Mucosa of descending colon (tissue), 3 donors: Measurements from ENCODE around the gene STK25. TPM values are rescaled to one million over a fixed set of nuclear protein-coding genes. Genes with fewer than 3 reads are reported as not detected.

Source experiments
- ATAC-seq: fragments of 200-7000 bp; cut with Tn5 transposase; one replicate; pipeline ENCODE4 v1.9.1; 2020; ENCODE audit warnings: mild to moderate bottlenecking, moderate library complexity
- DNase-seq, 3 donors: peaks; one replicate each; pipeline ENCODE4 v3.0.0-alpha.2; 2020
- H3K36me3 ChIP-seq: fragments of 200-600 bp; one replicate; pipeline ENCODE4 v1.8.0; 2021; ENCODE audit warnings: low read depth, mild to moderate bottlenecking
- H3K4me1 ChIP-seq: fragments of 200-600 bp; one replicate; pipeline ENCODE4 v1.8.0; 2021; ENCODE audit warnings: low read depth, mild to moderate bottlenecking
- H3K4me3 ChIP-seq: fragments of 200-600 bp; one replicate; pipeline ENCODE4 v1.8.0; 2021; ENCODE audit warnings: mild to moderate bottlenecking
- H3K9me3 ChIP-seq: fragments of 200-600 bp; one replicate; pipeline ENCODE4 v1.8.0; 2021; ENCODE audit warnings: mild to moderate bottlenecking
- CTCF ChIP-seq: fragments of 200-600 bp; IDR thresholded peaks from one replicate; pipeline ENCODE4 v1.8.0; 2022; ENCODE audit warnings: antibody characterized with exemption, mild to moderate bottlenecking
- intact Hi-C, 2 donors: fragments of 100-400 bp; cut with DNase I in 1 of 2; cut with micrococcal nuclease in 1 of 2; formaldehyde crosslinking; loops; one replicate each; pipeline versions ENCODE4 v1.11.0 to v1.11.1; 2022; cut with DNase I, micrococcal nuclease
- total RNA-seq, 3 donors: library from RNA; stranded (reverse); fragmentation: NEBNext Ultra II Directional in 2 of 3; extraction: Animal tissue kit (Norgen Biotek cat#: 25700) in 2 of 3; gene quantifications; one replicate each; pipeline versions ENCODE4 v1.2.1 to v1.2.4, GENCODE V29; 2021 to 2023
- donor health status: DM: no; HTN: no; CAD: no; lungs with moderate emphysema.
- donor health status: DM: no; HTN: no; CAD: no.
- donor health status: DM: no; HTN: yes; CAD: no.

Gene STK25
- total RNA-seq, 3 donors from 2014 or later = 89.8 to 137 (median 129) TPM

- TF ChIP-seq CTCF = no peak
- Histone ChIP-seq H3K4me3 (no peak overlapping the region), H3K4me1 (peaks cover 3% of the 10 kb centered on the region), H3K36me3 (no peaks in the 10 kb centered on the region), H3K9me3 (no peaks in the 10 kb centered on the region)
- DNase-seq (peak in 1 of 3 donors; percentile 30), ATAC-seq (no peak)
- intact Hi-C loops = no loop called here
Measured at GRCh38 chr2:241547781-241548450, 39.5 kb upstream of the STK25 start.

GRCh38 chr2:241546771-241547498, 38.6 kb upstream of the STK25 start:
- no peak overlapping the region for H3K4me3 ChIP-seq
- no peak for TF ChIP-seq CTCF
- ATAC-seq = no peak

GRCh38 chr2:241545523-241546473, 37.4 kb upstream of the STK25 start:
- intact Hi-C loops = no loop called here
- TF ChIP-seq CTCF = no peak
- DNase-seq (peak in 1 of 3 donors; percentile 5), ATAC-seq (no peak)
- H3K4me1 ChIP-seq = peaks cover 7% of the 10 kb centered on the region
- H3K36me3 ChIP-seq = no peaks in the 10 kb centered on the region
- no peak overlapping the region for H3K4me3 ChIP-seq
- H3K9me3 ChIP-seq = no peaks in the 10 kb centered on the region

More at GRCh38 chr2:241546771-241547498, 38.6 kb upstream of the STK25 start:
- Histone ChIP-seq H3K9me3 (no peaks in the 10 kb centered on the region), H3K36me3 (no peaks in the 10 kb centered on the region), H3K4me1 (peaks cover 1% of the 10 kb centered on the region)
- intact Hi-C loops = no loop called here
- DNase-seq = peak in 1 of 3 donors; percentile 29

GRCh38 chr2:241545106-241545505, 36.7 kb upstream of the STK25 start:
- peak in 1 of 3 donors; percentile 19 for DNase-seq
- no peak for TF ChIP-seq CTCF
- Histone ChIP-seq H3K4me3 (no peak overlapping the region), H3K9me3 (no peaks in the 10 kb centered on the region), H3K4me1 (peaks cover 11% of the 10 kb centered on the region), H3K36me3 (no peaks in the 10 kb centered on the region)
- intact Hi-C loops = no loop called here
- ATAC-seq = no peak

- H3K9me3 ChIP-seq = no peaks in the 10 kb centered on the region
- peaks cover 11% of the 10 kb centered on the region for H3K4me1 ChIP-seq
- no peak for DNase-seq
- no peak overlapping the region for H3K4me3 ChIP-seq
- TF ChIP-seq CTCF = no peak
- ATAC-seq = no peak
- intact Hi-C loops = no loop called here
- no peaks in the 10 kb centered on the region for H3K36me3 ChIP-seq
Measured at GRCh38 chr2:241542278-241542605, 33.9 kb upstream of the STK25 start.
